Measurements from ENCODE around the gene ADGRL1.
"Not testable (repeated sequence)": the region's sequence is repeated elsewhere in the genome, so short reads cannot be mapped to it uniquely, and the experiment has no call there.

Gene ADGRL1

GRCh38 chr19:14200147-14200841 is 5.7 kb downstream of the ADGRL1 start:
- not testable (repeated sequence) for H3K4me3 ChIP-seq (ENCODE audit: low read depth, low read length)
- DNase-seq (ENCODE audit: low read depth), result peak; percentile 64
- peak; percentile 65 for TF ChIP-seq CTCF (IDR thresholded peaks at IDR 0.05; ENCODE audit: low read depth, low read length)

GRCh38 chr19:14198384-14199376 is 7.3 kb downstream of the ADGRL1 start:
- no peak overlapping the region for H3K4me3 ChIP-seq (ENCODE audit: low read depth, low read length)
- peak; percentile 66 for DNase-seq (ENCODE audit: low read depth)
- TF ChIP-seq CTCF (IDR thresholded peaks at IDR 0.05; ENCODE audit: low read depth, low read length) (peak; percentile 27), POLR2A (IDR thresholded peaks at IDR 0.05; ENCODE audit: extremely low read depth, insufficient read length) (no peak)

- DNase-seq (ENCODE audit: low read depth), result no peak
- no peak overlapping the region for H3K4me3 ChIP-seq (ENCODE audit: low read depth, low read length)
- TF ChIP-seq POLR2A (IDR thresholded peaks at IDR 0.05; ENCODE audit: extremely low read depth, insufficient read length) (no peak), CTCF (IDR thresholded peaks at IDR 0.05; ENCODE audit: low read depth, low read length) (no peak), MYC (IDR thresholded peaks at IDR 0.05; ENCODE audit: low read depth, low read length) (no peak), MAX (IDR thresholded peaks at IDR 0.05; ENCODE audit: low read depth, low read length) (no peak)
These were observed 8.1 kb downstream of the ADGRL1 start for GRCh38 chr19:14197882-14198281.

GRCh38 chr19:14197288-14197687 is 8.7 kb downstream of the ADGRL1 start:
- not testable (repeated sequence) for H3K4me3 ChIP-seq (ENCODE audit: low read depth, low read length); DNase-seq (ENCODE audit: low read depth)

- TF ChIP-seq CTCF (IDR thresholded peaks at IDR 0.05; ENCODE audit: low read depth, low read length), result peak; percentile 60
- H3K4me3 ChIP-seq (ENCODE audit: low read depth, low read length), result not testable (repeated sequence)
- DNase-seq (ENCODE audit: low read depth), result peak; percentile 73
These were observed 9.9 kb downstream of the ADGRL1 start for GRCh38 chr19:14196105-14196504.

- H3K4me3 ChIP-seq (ENCODE audit: low read depth, low read length); DNase-seq (ENCODE audit: low read depth): not testable (repeated sequence)
These were observed 10.8 kb downstream of the ADGRL1 start for GRCh38 chr19:14195216-14195615.

- no peak for DNase-seq (ENCODE audit: low read depth)
- no peak overlapping the region for H3K4me3 ChIP-seq (ENCODE audit: low read depth, low read length)
- TF ChIP-seq MAX (IDR thresholded peaks at IDR 0.05; ENCODE audit: low read depth, low read length), result no peak
- no peak for TF ChIP-seq POLR2A (IDR thresholded peaks at IDR 0.05; ENCODE audit: extremely low read depth, insufficient read length)
- TF ChIP-seq MYC (IDR thresholded peaks at IDR 0.05; ENCODE audit: low read depth, low read length), result no peak
- no peak for TF ChIP-seq CTCF (IDR thresholded peaks at IDR 0.05; ENCODE audit: low read depth, low read length)
These were observed 16.6 kb downstream of the ADGRL1 start for GRCh38 chr19:14189415-14189814.

- H3K4me3 ChIP-seq (ENCODE audit: low read depth, low read length); DNase-seq (ENCODE audit: low read depth): not testable (repeated sequence)
These were observed 17.9 kb downstream of the ADGRL1 start for GRCh38 chr19:14188086-14188485.
